Vagina (tissue), 2 donors: ENCODE results near the gene PRTG.

Experiments used
- POLR2AphosphoS5 ChIP-seq, 2 donors: sonication (generic); formaldehyde crosslinking; IDR thresholded peaks; one replicate each; pipeline ENCODE4 v1.9.0; 2017; ENCODE audit warnings: antibody characterized with exemption in 2 of 2, mild to moderate bottlenecking in 2 of 2, low read depth in 1 of 2; ENCODE audit not compliant: insufficient read depth in 1 of 2
- TF ChIP-seq, protein P1 (sequence below), 3 experiments: fragments of 450-650 bp in 2 of 3; fragments of 200-600 bp in 1 of 3; sonication (generic) in 1 of 3; IDR thresholded peaks; one replicate each; pipeline ENCODE4 v1.5.1; 2017 to 2019; ENCODE audit warnings: antibody characterized with exemption in 3 of 3, mild to moderate bottlenecking in 2 of 3, moderate library complexity in 2 of 3

DNA sequence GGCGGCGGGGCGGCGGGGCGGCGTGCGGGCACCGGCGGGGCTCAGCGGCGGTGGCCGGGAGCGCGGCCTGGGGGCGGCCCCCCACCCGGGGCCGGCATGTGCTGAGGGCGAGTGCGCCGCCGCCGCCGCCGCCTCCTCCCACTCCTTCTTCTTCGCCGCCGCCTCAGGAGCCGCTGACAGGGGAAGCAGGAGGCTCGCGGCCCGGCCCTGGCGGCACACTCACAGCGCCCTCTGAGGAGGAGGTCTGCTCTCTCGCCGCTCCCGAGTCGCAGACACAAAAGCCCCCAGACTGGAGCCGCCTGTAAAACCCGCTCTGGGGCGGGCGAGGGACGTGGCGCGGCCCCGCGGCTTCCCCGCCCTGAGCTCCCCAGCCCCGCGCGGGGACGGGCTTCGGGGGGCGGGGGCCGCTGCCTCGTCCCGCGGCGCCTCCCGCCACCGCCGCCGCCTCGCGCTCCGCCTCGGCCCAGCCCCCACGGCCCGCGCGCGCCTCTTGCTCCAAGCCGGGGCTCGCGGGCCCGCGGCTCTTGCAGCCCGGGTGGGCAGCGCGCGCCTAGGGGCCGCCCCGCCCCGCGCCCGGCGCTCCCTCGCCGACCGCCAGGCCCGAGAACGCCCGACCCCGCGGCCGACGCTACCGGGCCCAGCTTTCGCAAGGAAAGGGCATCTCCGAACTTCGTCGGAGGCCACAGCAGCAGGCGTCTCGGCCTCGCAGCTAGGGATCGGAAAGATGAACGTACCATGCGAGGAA is 154.7 kb downstream of the PRTG start, which contains the start of gene PYGO1:
- TF ChIP-seq, protein P1, sequence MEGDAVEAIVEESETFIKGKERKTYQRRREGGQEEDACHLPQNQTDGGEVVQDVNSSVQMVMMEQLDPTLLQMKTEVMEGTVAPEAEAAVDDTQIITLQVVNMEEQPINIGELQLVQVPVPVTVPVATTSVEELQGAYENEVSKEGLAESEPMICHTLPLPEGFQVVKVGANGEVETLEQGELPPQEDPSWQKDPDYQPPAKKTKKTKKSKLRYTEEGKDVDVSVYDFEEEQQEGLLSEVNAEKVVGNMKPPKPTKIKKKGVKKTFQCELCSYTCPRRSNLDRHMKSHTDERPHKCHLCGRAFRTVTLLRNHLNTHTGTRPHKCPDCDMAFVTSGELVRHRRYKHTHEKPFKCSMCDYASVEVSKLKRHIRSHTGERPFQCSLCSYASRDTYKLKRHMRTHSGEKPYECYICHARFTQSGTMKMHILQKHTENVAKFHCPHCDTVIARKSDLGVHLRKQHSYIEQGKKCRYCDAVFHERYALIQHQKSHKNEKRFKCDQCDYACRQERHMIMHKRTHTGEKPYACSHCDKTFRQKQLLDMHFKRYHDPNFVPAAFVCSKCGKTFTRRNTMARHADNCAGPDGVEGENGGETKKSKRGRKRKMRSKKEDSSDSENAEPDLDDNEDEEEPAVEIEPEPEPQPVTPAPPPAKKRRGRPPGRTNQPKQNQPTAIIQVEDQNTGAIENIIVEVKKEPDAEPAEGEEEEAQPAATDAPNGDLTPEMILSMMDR (IDR thresholded peaks at IDR 0.05), result no peak
- peak in 1 of 2 donors; percentile 40 for TF ChIP-seq POLR2AphosphoS5 (IDR thresholded peaks at IDR 0.05; ENCODE audit: insufficient read depth in 1 of 2, low read depth in 1 of 2)
